Liver (tissue), 9 donors: ENCODE data around the gene RAB30. TPM values are rescaled to one million over a fixed set of nuclear protein-coding genes. Genes with fewer than 3 reads are reported as not detected.
"Not testable (repeated sequence)": the region's sequence is repeated elsewhere in the genome, so short reads cannot be mapped to it uniquely, and the experiment has no call there.

ENCODE experiments used
- DNase-seq: peaks from one replicate; pipeline ENCODE4 v3.0.0-alpha.2; 2017; ENCODE audit warnings: low spot score
- H3K27ac ChIP-seq, 2 donors: one replicate each; pipeline ENCODE4 v1.7.0; 2013; ENCODE audit warnings: inconsistent platforms in 2 of 2, low read length in 2 of 2, control low read depth in 1 of 2, low read depth in 1 of 2, mild to moderate bottlenecking in 1 of 2
- H3K27me3 ChIP-seq, 4 donors: one replicate each; pipeline versions ENCODE4 v1.6.1 to v1.7.0; 2013; ENCODE audit warnings: low read length in 3 of 4, inconsistent platforms in 1 of 4, mild to moderate bottlenecking in 1 of 4, moderate library complexity in 1 of 4; ENCODE audit not compliant: control insufficient read depth in 4 of 4, insufficient read depth in 4 of 4
- H3K36me3 ChIP-seq, 4 donors: one replicate each; pipeline versions ENCODE4 v1.6.1 to v1.7.0; 2013; ENCODE audit warnings: low read length in 3 of 4, mild to moderate bottlenecking in 3 of 4, low read depth in 1 of 4, moderate library complexity in 1 of 4; ENCODE audit not compliant: control insufficient read depth in 4 of 4, insufficient read depth in 3 of 4
- H3K4me1 ChIP-seq, 4 donors: one replicate each; pipeline versions ENCODE4 v1.6.1 to v1.7.0; 2013; ENCODE audit warnings: low read length in 3 of 4, mild to moderate bottlenecking in 3 of 4, moderate library complexity in 1 of 4; ENCODE audit not compliant: control insufficient read depth in 4 of 4, insufficient read depth in 4 of 4
- H3K4me3 ChIP-seq, 3 donors: one replicate each; pipeline versions ENCODE4 v1.6.1 to v1.7.0; 2013; ENCODE audit warnings: low read length in 3 of 3, control low read depth in 1 of 3, low read depth in 1 of 3, mild to moderate bottlenecking in 1 of 3
- H3K9ac ChIP-seq, 2 donors: one replicate each; pipeline ENCODE4 v1.7.0; 2013; ENCODE audit warnings: low read length in 2 of 2, mild to moderate bottlenecking in 2 of 2, moderate library complexity in 2 of 2, control low read depth in 1 of 2, low read depth in 1 of 2
- H3K9me3 ChIP-seq, 4 donors: one replicate each; pipeline versions ENCODE4 v1.6.1 to v1.7.0; 2013; ENCODE audit warnings: low read length in 3 of 4; ENCODE audit not compliant: control insufficient read depth in 4 of 4
- EGR1 ChIP-seq, 2 donors: IDR thresholded peaks; 2 replicates each; pipeline ENCODE4 v1.6.1; 2016 to 2018; ENCODE audit warnings: antibody characterized with exemption in 2 of 2, low read depth in 2 of 2
- FOXA1 ChIP-seq: IDR thresholded peaks from 2 replicates; pipeline ENCODE4 v1.6.1; 2016; ENCODE audit warnings: antibody characterized with exemption
- FOXA2 ChIP-seq: IDR thresholded peaks from 2 replicates; pipeline ENCODE4 v1.6.1; 2016; ENCODE audit warnings: antibody characterized with exemption
- GABPA ChIP-seq, 2 donors: IDR thresholded peaks in 1 of 2; conservative IDR thresholded peaks in 1 of 2; 2 replicates each; pipeline ENCODE4 v1.6.1; 2016; ENCODE audit warnings: antibody characterized with exemption in 2 of 2, mild to moderate bottlenecking in 1 of 2, moderate library complexity in 1 of 2
- HNF4A ChIP-seq, 2 donors: conservative IDR thresholded peaks; 2 replicates each; pipeline ENCODE4 v1.6.1; 2016; ENCODE audit warnings: antibody characterized with exemption in 2 of 2, mild to moderate bottlenecking in 2 of 2
- HNF4G ChIP-seq: IDR thresholded peaks from 2 replicates; pipeline ENCODE4 v1.6.1; 2016; ENCODE audit warnings: antibody characterized with exemption
- JUND ChIP-seq, 2 donors: IDR thresholded peaks; 2 replicates each; pipeline ENCODE4 v1.6.1; 2016; ENCODE audit warnings: antibody characterized with exemption in 2 of 2
- NR2F2 ChIP-seq: IDR thresholded peaks from 2 replicates; pipeline ENCODE4 v1.6.1; 2016; ENCODE audit warnings: antibody characterized with exemption
- RAD21 ChIP-seq, 2 donors: IDR thresholded peaks; 2 replicates each; pipeline ENCODE4 v1.6.1; 2016; ENCODE audit warnings: antibody characterized with exemption in 2 of 2, mild to moderate bottlenecking in 2 of 2
- SP1 ChIP-seq: IDR thresholded peaks from 2 replicates; pipeline ENCODE4 v1.6.1; 2018; ENCODE audit warnings: antibody characterized with exemption, mild to moderate bottlenecking
- TAF1 ChIP-seq: conservative IDR thresholded peaks from 2 replicates; pipeline ENCODE4 v1.6.1; 2016; ENCODE audit warnings: antibody characterized with exemption, mild to moderate bottlenecking
- YY1 ChIP-seq: IDR thresholded peaks from 2 replicates; pipeline ENCODE4 v1.6.1; 2016; ENCODE audit warnings: antibody characterized with exemption, mild to moderate bottlenecking
- WGBS: extraction: QIAGEN DNeasy Blood & Tissue Kit; methylation state at CpG from one replicate; pipeline ENCODE4 v1.1.7; 2013; 5-methylcytosine and 5-hydroxymethylcytosine counted together
- polyA plus RNA-seq, 2 donors: library from polyadenylated mRNA; stranded (reverse) in 1 of 2; unstranded in 1 of 2; fragments of 200-250 nt in 1 of 2; fragments of >200 nt in 1 of 2; fragmentation: Nextera tagmentation in 1 of 2; extraction: Ambion mirVana in 1 of 2; gene quantifications; one replicate each; pipeline versions ENCODE4 v1.2.1 to v1.2.3, GENCODE V29; 2013 to 2015
- total RNA-seq, 2 donors: library from RNA; depleted of rRNA; stranded (reverse); fragments of >200 nt; gene quantifications; one replicate each; pipeline ENCODE4 v1.2.3, GENCODE V29; 2014
- TF ChIP-seq, protein P1 (sequence below): IDR thresholded peaks from 2 replicates; pipeline ENCODE4 v1.6.1; 2016; ENCODE audit warnings: antibody characterized with exemption, mild to moderate bottlenecking
- TF ChIP-seq, protein P2 (sequence below): fragments of 150-350 bp; IDR thresholded peaks from 2 replicates; pipeline ENCODE4 v1.5.1; 2017; ENCODE audit warnings: improper control_type of control experiment, low read depth, low read length; ENCODE audit not compliant: missing input control
- TF ChIP-seq, protein P3 (sequence below): IDR thresholded peaks from 2 replicates; pipeline ENCODE4 v1.6.1; 2016; ENCODE audit warnings: antibody characterized with exemption
- TF ChIP-seq, protein P4 (sequence below): IDR thresholded peaks from 2 replicates; pipeline ENCODE4 v1.6.1; 2016; ENCODE audit warnings: antibody characterized with exemption
- donor health status: healthy.
- donor health status: healthy.
- donor health status: healthy.
- donor health status: healthy.
- donor health status: healthy.

RAB30 gene
- total and polyA plus RNA-seq, 4 donors: 2.4 to 5.4 (median 3.2) TPM

DNA sequence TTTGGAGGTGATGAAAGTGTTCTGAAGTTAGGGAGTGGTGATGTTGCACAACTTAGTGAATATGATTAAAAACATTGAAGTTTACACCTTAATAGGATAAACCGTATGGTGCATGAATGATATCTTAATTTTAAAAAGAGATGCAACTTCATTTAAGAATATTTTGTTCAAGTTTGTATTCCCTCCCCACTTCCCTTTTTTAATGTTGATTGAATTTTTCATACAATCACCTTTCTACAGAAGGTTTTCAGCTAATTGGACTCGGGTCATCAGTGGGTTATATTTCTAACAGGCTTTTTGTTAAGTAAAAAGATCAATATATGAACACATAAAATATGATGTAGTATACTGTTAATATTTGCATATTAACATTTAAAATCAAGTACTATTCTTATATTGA lies 97.6 kb downstream of the RAB30 start (continued):
- TF ChIP-seq, protein P1, sequence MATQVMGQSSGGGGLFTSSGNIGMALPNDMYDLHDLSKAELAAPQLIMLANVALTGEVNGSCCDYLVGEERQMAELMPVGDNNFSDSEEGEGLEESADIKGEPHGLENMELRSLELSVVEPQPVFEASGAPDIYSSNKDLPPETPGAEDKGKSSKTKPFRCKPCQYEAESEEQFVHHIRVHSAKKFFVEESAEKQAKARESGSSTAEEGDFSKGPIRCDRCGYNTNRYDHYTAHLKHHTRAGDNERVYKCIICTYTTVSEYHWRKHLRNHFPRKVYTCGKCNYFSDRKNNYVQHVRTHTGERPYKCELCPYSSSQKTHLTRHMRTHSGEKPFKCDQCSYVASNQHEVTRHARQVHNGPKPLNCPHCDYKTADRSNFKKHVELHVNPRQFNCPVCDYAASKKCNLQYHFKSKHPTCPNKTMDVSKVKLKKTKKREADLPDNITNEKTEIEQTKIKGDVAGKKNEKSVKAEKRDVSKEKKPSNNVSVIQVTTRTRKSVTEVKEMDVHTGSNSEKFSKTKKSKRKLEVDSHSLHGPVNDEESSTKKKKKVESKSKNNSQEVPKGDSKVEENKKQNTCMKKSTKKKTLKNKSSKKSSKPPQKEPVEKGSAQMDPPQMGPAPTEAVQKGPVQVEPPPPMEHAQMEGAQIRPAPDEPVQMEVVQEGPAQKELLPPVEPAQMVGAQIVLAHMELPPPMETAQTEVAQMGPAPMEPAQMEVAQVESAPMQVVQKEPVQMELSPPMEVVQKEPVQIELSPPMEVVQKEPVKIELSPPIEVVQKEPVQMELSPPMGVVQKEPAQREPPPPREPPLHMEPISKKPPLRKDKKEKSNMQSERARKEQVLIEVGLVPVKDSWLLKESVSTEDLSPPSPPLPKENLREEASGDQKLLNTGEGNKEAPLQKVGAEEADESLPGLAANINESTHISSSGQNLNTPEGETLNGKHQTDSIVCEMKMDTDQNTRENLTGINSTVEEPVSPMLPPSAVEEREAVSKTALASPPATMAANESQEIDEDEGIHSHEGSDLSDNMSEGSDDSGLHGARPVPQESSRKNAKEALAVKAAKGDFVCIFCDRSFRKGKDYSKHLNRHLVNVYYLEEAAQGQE: no peak
- TF ChIP-seq EGR1 (IDR thresholded peaks at IDR 0.05; ENCODE audit: low read depth in 2 of 2): no peak
- TF ChIP-seq HNF4A (conservative IDR thresholded peaks at IDR 0.05): no peak
- no peak for TF ChIP-seq NR2F2
- no peak for TF ChIP-seq HNF4G

DNA sequence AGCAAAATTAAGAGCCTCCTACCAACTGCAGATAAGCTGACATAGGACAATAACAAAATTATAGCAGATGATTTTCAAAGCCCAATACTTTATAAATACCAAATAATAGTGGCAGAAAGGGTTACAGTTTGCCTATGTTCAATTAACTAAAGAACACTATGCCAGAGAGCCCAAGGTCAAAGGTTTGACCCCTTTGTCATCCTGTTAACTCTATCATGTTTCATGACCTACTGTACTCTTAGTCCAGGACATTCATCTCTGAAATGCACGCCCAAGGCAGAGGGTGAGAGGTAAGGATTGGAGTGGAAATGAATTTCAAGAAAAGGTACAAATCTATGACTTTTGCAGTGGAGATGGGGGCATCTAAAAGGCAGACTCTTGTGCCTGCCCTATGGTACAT lies 99.6 kb downstream of the RAB30 start:
- Histone ChIP-seq H3K4me3 (no peak overlapping the region), H3K4me1 (no peaks in the 10 kb centered on the region), H3K27ac (no peak overlapping the region), H3K9me3 (no peaks in the 10 kb centered on the region), H3K27me3 (no peaks in the 10 kb centered on the region), H3K36me3 (no peaks in the 10 kb centered on the region), H3K9ac (no peak overlapping the region)
- DNase-seq: no peak
- TF ChIP-seq SP1 (no peak), JUND (IDR thresholded peaks at IDR 0.05) (no peak), FOXA2 (no peak), RAD21 (IDR thresholded peaks at IDR 0.05) (no peak), FOXA1 (no peak), NR2F2 (no peak), TAF1 (no peak), YY1 (no peak), GABPA (IDR thresholded peaks at IDR 0.05 in 1 of 2, conservative IDR thresholded peaks at IDR 0.05 in 1 of 2) (no peak)
- TF ChIP-seq, protein P2, sequence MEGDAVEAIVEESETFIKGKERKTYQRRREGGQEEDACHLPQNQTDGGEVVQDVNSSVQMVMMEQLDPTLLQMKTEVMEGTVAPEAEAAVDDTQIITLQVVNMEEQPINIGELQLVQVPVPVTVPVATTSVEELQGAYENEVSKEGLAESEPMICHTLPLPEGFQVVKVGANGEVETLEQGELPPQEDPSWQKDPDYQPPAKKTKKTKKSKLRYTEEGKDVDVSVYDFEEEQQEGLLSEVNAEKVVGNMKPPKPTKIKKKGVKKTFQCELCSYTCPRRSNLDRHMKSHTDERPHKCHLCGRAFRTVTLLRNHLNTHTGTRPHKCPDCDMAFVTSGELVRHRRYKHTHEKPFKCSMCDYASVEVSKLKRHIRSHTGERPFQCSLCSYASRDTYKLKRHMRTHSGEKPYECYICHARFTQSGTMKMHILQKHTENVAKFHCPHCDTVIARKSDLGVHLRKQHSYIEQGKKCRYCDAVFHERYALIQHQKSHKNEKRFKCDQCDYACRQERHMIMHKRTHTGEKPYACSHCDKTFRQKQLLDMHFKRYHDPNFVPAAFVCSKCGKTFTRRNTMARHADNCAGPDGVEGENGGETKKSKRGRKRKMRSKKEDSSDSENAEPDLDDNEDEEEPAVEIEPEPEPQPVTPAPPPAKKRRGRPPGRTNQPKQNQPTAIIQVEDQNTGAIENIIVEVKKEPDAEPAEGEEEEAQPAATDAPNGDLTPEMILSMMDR: no peak
- TF ChIP-seq, protein P1: no peak
- TF ChIP-seq, protein P3, sequence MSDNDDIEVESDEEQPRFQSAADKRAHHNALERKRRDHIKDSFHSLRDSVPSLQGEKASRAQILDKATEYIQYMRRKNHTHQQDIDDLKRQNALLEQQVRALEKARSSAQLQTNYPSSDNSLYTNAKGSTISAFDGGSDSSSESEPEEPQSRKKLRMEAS: no peak
- TF ChIP-seq, protein P4, sequence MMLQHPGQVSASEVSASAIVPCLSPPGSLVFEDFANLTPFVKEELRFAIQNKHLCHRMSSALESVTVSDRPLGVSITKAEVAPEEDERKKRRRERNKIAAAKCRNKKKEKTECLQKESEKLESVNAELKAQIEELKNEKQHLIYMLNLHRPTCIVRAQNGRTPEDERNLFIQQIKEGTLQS: no peak
- WGBS: 71% methylated on average over 1 of the region's 1 CpG

DNA sequence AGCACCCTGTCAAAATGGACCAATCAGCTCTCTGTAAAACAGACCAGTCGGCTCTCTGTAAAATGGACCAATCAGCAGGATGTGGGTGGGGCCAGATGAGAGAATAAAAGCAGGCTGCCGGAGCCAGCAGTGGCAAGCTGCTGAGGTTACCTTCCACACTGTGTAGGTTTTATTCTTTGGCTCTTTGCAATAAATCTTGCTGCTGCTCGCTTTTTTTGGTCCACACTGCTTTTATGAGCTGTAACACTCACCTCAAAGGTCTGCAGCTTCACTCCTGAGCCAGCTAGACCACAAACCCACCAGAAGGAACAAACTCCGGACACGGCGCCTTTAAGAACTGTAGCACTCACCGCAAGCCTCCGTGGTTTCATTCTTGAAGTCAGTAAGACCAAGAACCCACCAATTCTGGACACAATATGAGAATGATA lies 100.2 kb downstream of the RAB30 start:
- H3K4me3 ChIP-seq, H3K27me3 ChIP-seq, H3K27ac ChIP-seq, H3K36me3 ChIP-seq, H3K4me1 ChIP-seq, H3K9me3 ChIP-seq, DNase-seq, H3K9ac ChIP-seq: not testable (repeated sequence)
- 86% methylated on average over 8 of the region's 8 CpGs for WGBS

DNA sequence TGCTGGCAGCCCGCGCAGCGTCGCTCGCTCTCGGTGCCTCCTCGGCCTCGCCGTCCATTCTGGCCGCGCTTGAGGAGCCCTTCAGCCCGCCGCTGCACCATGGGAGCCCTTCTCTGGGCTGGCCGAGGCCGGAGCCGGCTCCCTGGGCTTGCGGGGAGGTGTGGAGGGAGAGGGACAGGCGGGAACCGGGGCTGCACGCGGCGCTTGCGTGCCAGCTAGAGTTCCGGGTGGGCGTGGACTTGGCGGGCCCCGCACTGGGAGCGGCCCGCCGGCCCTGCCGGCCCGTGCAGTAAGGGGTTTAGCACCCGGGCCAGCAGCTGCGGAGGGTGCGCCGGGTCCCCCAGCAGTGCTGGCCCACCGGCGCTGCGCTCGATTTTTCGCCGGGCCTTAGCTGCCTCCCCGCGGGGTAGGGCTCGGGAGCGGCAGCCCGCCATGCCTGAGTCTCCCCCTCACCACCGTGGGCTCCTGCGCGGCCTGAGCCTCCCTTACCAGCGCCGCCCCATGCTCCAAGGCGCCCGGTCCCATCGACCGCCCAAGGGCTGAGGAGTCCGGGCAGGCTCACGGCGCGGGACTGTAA lies 101.1 kb downstream of the RAB30 start:
- not testable (repeated sequence) for H3K36me3 ChIP-seq, H3K9me3 ChIP-seq, H3K9ac ChIP-seq, H3K4me3 ChIP-seq, H3K27me3 ChIP-seq, H3K4me1 ChIP-seq, H3K27ac ChIP-seq, DNase-seq
- 81% methylated on average over 60 of the region's 60 CpGs for WGBS
